GM18861 (cell line): Measurements from ENCODE around the gene CHCHD6.

Source experiments
- ATAC-seq: cut with Tn5 transposase; IDR thresholded peaks from one replicate; pipeline ENCODE4 v1.9.1; 2021; ENCODE audit not compliant: unreplicated experiment

CHCHD6 gene

GRCh38 chr3:126817781-126818180 is 113.7 kb downstream of the CHCHD6 start:
- no peak for ATAC-seq

GRCh38 chr3:126818400-126819095 is 114.5 kb downstream of the CHCHD6 start:
- no peak for ATAC-seq

GRCh38 chr3:126826693-126827092 is 122.7 kb downstream of the CHCHD6 start:
- no peak for ATAC-seq

GRCh38 chr3:126827121-126827520 is 123.1 kb downstream of the CHCHD6 start:
- ATAC-seq, result no peak

- ATAC-seq, result no peak
Observed at GRCh38 chr3:126828306-126828705, 124.3 kb downstream of the CHCHD6 start.

GRCh38 chr3:126832933-126833332 is 128.9 kb downstream of the CHCHD6 start:
- ATAC-seq, result no peak

- no peak for ATAC-seq
Observed at GRCh38 chr3:126834596-126835471, 130.8 kb downstream of the CHCHD6 start.

GRCh38 chr3:126835472-126836219 is 131.6 kb downstream of the CHCHD6 start:
- ATAC-seq, result no peak

- no peak for ATAC-seq
Observed at GRCh38 chr3:126836220-126836860, 132.3 kb downstream of the CHCHD6 start.

GRCh38 chr3:126837773-126838172 is 133.7 kb downstream of the CHCHD6 start:
- no peak for ATAC-seq

GRCh38 chr3:126845920-126846715 is 142.1 kb downstream of the CHCHD6 start:
- ATAC-seq, result no peak

- no peak for ATAC-seq
Observed at GRCh38 chr3:126847061-126847460, 143.0 kb downstream of the CHCHD6 start.

- ATAC-seq, result no peak
Observed at GRCh38 chr3:126848991-126849390, 145.0 kb downstream of the CHCHD6 start.

- no peak for ATAC-seq
Observed at GRCh38 chr3:126849768-126850167, 145.7 kb downstream of the CHCHD6 start.

- no peak for ATAC-seq
Observed at GRCh38 chr3:126850370-126851085, 146.5 kb downstream of the CHCHD6 start.

GRCh38 chr3:126851382-126851781 is 147.3 kb downstream of the CHCHD6 start:
- ATAC-seq, result no peak

GRCh38 chr3:126851934-126852333 is 147.9 kb downstream of the CHCHD6 start:
- ATAC-seq, result no peak

- no peak for ATAC-seq
Observed at GRCh38 chr3:126852511-126852910, 148.5 kb downstream of the CHCHD6 start.

- ATAC-seq, result no peak
Observed at GRCh38 chr3:126854666-126855065, 150.6 kb downstream of the CHCHD6 start.

- no peak for ATAC-seq
Observed at GRCh38 chr3:126855374-126855773, 151.3 kb downstream of the CHCHD6 start.
